Upper lobe of left lung (tissue), 6 donors: ENCODE data around the gene TBC1D14. TPM values are rescaled to one million over a fixed set of nuclear protein-coding genes. Genes with fewer than 3 reads are reported as not detected.

Experiments used
- ATAC-seq, 2 donors: fragments of 200-7000 bp; cut with Tn5 transposase; one replicate each; pipeline ENCODE4 v1.9.1; 2022; ENCODE audit warnings: mild to moderate bottlenecking in 2 of 2, moderate library complexity in 2 of 2; ENCODE audit not compliant: low FRiP score in 2 of 2
- DNase-seq, 2 donors: peaks; one replicate each; pipeline ENCODE4 v3.0.0-alpha.2; 2019 to 2020
- H3K27ac ChIP-seq, 4 donors: fragments of 200-600 bp; sonication (generic); one replicate each; pipeline ENCODE4 v1.5.1; 2016 to 2019
- H3K27me3 ChIP-seq, 4 donors: fragments of 200-600 bp; sonication (generic); one replicate each; pipeline ENCODE4 v1.5.1; 2017 to 2019
- H3K36me3 ChIP-seq, 4 donors: fragments of 200-600 bp; sonication (generic); one replicate each; pipeline ENCODE4 v1.5.1; 2016 to 2019
- H3K4me1 ChIP-seq, 4 donors: fragments of 200-600 bp; sonication (generic); one replicate each; pipeline ENCODE4 v1.5.1; 2018 to 2019
- H3K4me3 ChIP-seq, 4 donors: fragments of 200-600 bp; sonication (generic); one replicate each; pipeline ENCODE4 v1.5.1; 2017 to 2019; ENCODE audit warnings: mild to moderate bottlenecking in 2 of 4, moderate library complexity in 1 of 4
- H3K9me3 ChIP-seq, 4 donors: fragments of 200-600 bp; sonication (generic); one replicate each; pipeline ENCODE4 v1.5.1; 2018 to 2019
- CTCF ChIP-seq, 6 experiments: fragments of 450-650 bp in 4 of 6; fragments of 200-600 bp in 2 of 6; sonication (generic) in 2 of 6; IDR thresholded peaks; one replicate each; pipeline ENCODE4 v1.5.1; 2016 to 2019; ENCODE audit warnings: antibody characterized with exemption in 6 of 6
- EP300 ChIP-seq, 4 donors: sonication (generic); formaldehyde crosslinking; IDR thresholded peaks; one replicate each; pipeline ENCODE4 v1.5.1; 2017; ENCODE audit warnings: antibody characterized with exemption in 4 of 4, control low read depth in 2 of 4
- POLR2A ChIP-seq, 4 donors: fragments of 450-650 bp; IDR thresholded peaks; one replicate each; pipeline ENCODE4 v1.5.1; 2016 to 2017; ENCODE audit warnings: antibody characterized with exemption in 4 of 4, mild to moderate bottlenecking in 2 of 4
- POLR2AphosphoS5 ChIP-seq, 2 donors: sonication (generic); formaldehyde crosslinking; IDR thresholded peaks; one replicate each; pipeline ENCODE4 v1.5.1; 2017; ENCODE audit warnings: antibody characterized with exemption in 2 of 2
- WGBS, 2 donors: methylation state at CpG; one replicate each; pipeline ENCODE4 v1.1.5; 2017 to 2018; 5-methylcytosine and 5-hydroxymethylcytosine counted together
- total RNA-seq, 6 donors: library from RNA; depleted of rRNA in 4 of 6; stranded (reverse); fragments of >200 nt in 4 of 6; gene quantifications; one replicate each; pipeline versions ENCODE4 v1.1.0 to v1.2.1, GENCODE V29; 2016 to 2021
- donor health status: DM: no; HTN: no; CAD: no; lungs with moderate emphysema.
- donor health status: DM: no; HTN: yes; CAD: no; lungs with severe emphysema.

Gene TBC1D14
- total RNA-seq, 6 donors from 2014 or later, result 47.7 to 61.8 (median 57.8) TPM

GRCh38 chr4:7052923-7053715 lies 143.5 kb downstream of the TBC1D14 start:
- Histone ChIP-seq H3K4me3 (no peak overlapping the region), H3K4me1 (peaks cover 17 to 47% (median 22%) of the 10 kb centered on the region in 4 donors), H3K9me3 (no peaks in the 10 kb centered on the region), H3K36me3 (peaks cover 3 to 45% (median 25%) of the 10 kb centered on the region in 4 donors), H3K27me3 (no peaks in the 10 kb centered on the region), H3K27ac (peak overlapping the region; percentile 41 to 80 (median 64))
- ATAC-seq (peak; percentile 66 to 90), DNase-seq (peak in 1 of 2 donors; percentile 94)
- WGBS, 2 donors, result 50 to 59% methylated on average over 10 to 19 of the region's 20 CpGs
- TF ChIP-seq POLR2AphosphoS5 (IDR thresholded peaks at IDR 0.05) (no peak), POLR2A (IDR thresholded peaks at IDR 0.05) (peak in 1 of 4 donors; percentile 12), EP300 (IDR thresholded peaks at IDR 0.05) (no peak), CTCF (IDR thresholded peaks at IDR 0.05) (peak in 1 of 6 experiments; percentile 6)

GRCh38 chr4:7054106-7054880 lies 144.7 kb downstream of the TBC1D14 start:
- Histone ChIP-seq H3K4me3 (no peak overlapping the region), H3K36me3 (peaks cover 3 to 51% (median 26%) of the 10 kb centered on the region in 4 donors), H3K27me3 (no peaks in the 10 kb centered on the region), H3K27ac (peak overlapping the region in 1 of 4 donors; percentile 62), H3K4me1 (peaks cover 17 to 47% (median 22%) of the 10 kb centered on the region in 4 donors), H3K9me3 (no peaks in the 10 kb centered on the region)
- WGBS, 2 donors, result 96% methylated on average over 40 to 52 of the region's 52 CpGs
- no peak for DNase-seq
- ATAC-seq, result no peak
- TF ChIP-seq CTCF (IDR thresholded peaks at IDR 0.05), result no peak
- TF ChIP-seq EP300 (IDR thresholded peaks at IDR 0.05), result no peak
- TF ChIP-seq POLR2AphosphoS5 (IDR thresholded peaks at IDR 0.05), result no peak
- no peak for TF ChIP-seq POLR2A (IDR thresholded peaks at IDR 0.05)

- ATAC-seq, result no peak
- H3K4me1 ChIP-seq, result peaks cover 17 to 36% (median 22%) of the 10 kb centered on the region in 4 donors
- H3K4me3 ChIP-seq, result no peak overlapping the region
- H3K36me3 ChIP-seq, result peaks cover 3 to 61% (median 36%) of the 10 kb centered on the region in 4 donors
- peak overlapping the region in 1 of 4 donors; percentile 62 for H3K27ac ChIP-seq
- no peaks in the 10 kb centered on the region for H3K9me3 ChIP-seq
- no peaks in the 10 kb centered on the region for H3K27me3 ChIP-seq
- TF ChIP-seq POLR2A (IDR thresholded peaks at IDR 0.05) (no peak), CTCF (IDR thresholded peaks at IDR 0.05) (no peak), POLR2AphosphoS5 (IDR thresholded peaks at IDR 0.05) (no peak), EP300 (IDR thresholded peaks at IDR 0.05) (no peak)
- no peak for DNase-seq
- WGBS, 2 donors, result 85 to 87% methylated on average over 26 to 31 of the region's 31 CpGs
These were observed 145.7 kb downstream of the TBC1D14 start for GRCh38 chr4:7055111-7055989.

DNA sequence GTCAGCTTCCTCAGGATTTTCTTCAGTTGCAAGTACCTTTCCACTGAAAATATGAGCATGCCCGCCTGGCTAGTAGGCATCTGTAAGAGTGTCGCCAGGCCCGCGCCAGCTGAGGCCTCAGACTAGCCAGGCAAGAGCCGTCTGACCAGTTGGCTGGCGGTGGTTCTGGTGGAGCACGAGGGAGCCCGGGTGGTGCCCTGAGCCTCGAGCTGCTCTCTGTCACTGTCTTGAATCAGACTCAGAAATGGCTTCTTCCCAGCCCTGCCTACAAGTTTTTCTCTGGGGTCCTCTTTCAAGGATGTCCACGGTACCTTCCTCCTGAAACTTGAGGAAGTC lies 146.3 kb downstream of the TBC1D14 start:
- Histone ChIP-seq H3K36me3 (peaks cover 5 to 67% (median 42%) of the 10 kb centered on the region in 4 donors), H3K27ac (no peak overlapping the region), H3K9me3 (no peaks in the 10 kb centered on the region), H3K27me3 (no peaks in the 10 kb centered on the region), H3K4me1 (peaks cover 17 to 30% (median 19%) of the 10 kb centered on the region in 4 donors), H3K4me3 (no peak overlapping the region)
- TF ChIP-seq POLR2A (IDR thresholded peaks at IDR 0.05), result no peak
- TF ChIP-seq POLR2AphosphoS5 (IDR thresholded peaks at IDR 0.05), result no peak
- TF ChIP-seq CTCF (IDR thresholded peaks at IDR 0.05), result no peak
- no peak for TF ChIP-seq EP300 (IDR thresholded peaks at IDR 0.05)
- 91 to 95% methylated on average over 10 of the region's 10 CpGs for WGBS, 2 donors
- ATAC-seq (no peak), DNase-seq (no peak)
